SK-N-SH treated with all-trans-retinoic acid at 6 μM for 48 hours (cell line): ENCODE results near the gene FANCC.

Experiments used
- ISL1 ChIP-seq: fragments of 250-450 bp; sonication (Bioruptor Pico); IDR thresholded peaks from 2 replicates; pipeline ENCODE4 v2.1.2; 2022; ENCODE audit warnings: mild to moderate bottlenecking, moderate library complexity
- ZC3H10 ChIP-seq: fragments of 250-450 bp; sonication (Bioruptor Pico); IDR thresholded peaks from 2 replicates; pipeline ENCODE4 v1.5.1; 2021; ENCODE audit warnings: mild to moderate bottlenecking, moderate library complexity
- ZFP3 ChIP-seq: fragments of 250-450 bp; sonication (Bioruptor Pico); IDR thresholded peaks from 2 replicates; pipeline ENCODE4 v1.5.0; 2020; ENCODE audit warnings: mild to moderate bottlenecking, moderate library complexity

- TF ChIP-seq ZC3H10 (CRISPR knock-in tag): no peak
- no peak for TF ChIP-seq ZFP3 (CRISPR knock-in tag)
- TF ChIP-seq ISL1 (CRISPR knock-in tag): no peak
Observed at GRCh38 chr9:95332860-95333259, 15.4 kb upstream of the FANCC start.
